ENCODE measurements around the gene ZSCAN5B. TPM values are rescaled to one million over a fixed set of nuclear protein-coding genes. Genes with fewer than 3 reads are reported as not detected.

Gene ZSCAN5B
- total and polyA plus RNA-seq, 2 of the 13 experiments (the other 11 are each of a cell fraction or from before 2014, with no cell fraction given), result not detected

GRCh38 chr19:56155124-56155687, 42.4 kb downstream of the ZSCAN5B start (continued):
- no peak for TF ChIP-seq ZSCAN30 (CRISPR knock-in tag; IDR thresholded peaks at IDR 0.05)
- TF ChIP-seq ZNF430 (CRISPR knock-in tag; IDR thresholded peaks at IDR 0.05), result no peak
- no peak for TF ChIP-seq PPARG (CRISPR knock-in tag; conservative IDR thresholded peaks at IDR 0.05)
- TF ChIP-seq PLRG1 (conservative IDR thresholded peaks at IDR 0.05), result no peak
- TF ChIP-seq ZNF207 (IDR thresholded peaks at IDR 0.05; ENCODE audit: borderline replicate concordance), result no peak
- TF ChIP-seq RBFOX2 (IDR thresholded peaks at IDR 0.05; ENCODE audit: low read depth, low read length), result no peak
- TF ChIP-seq MEIS2 (CRISPR knock-in tag; IDR thresholded peaks at IDR 0.05), result no peak
- 0 out of 2 replicates have a peak, but pooled peaks have one; percentile 20 for TF ChIP-seq ZNF788 (CRISPR knock-in tag; IDR thresholded peaks at IDR 0.05; ENCODE audit: borderline replicate concordance)
- TF ChIP-seq FOXJ3 (CRISPR knock-in tag; IDR thresholded peaks at IDR 0.05; ENCODE audit: borderline replicate concordance), result no peak
- no peak for TF ChIP-seq E2F2 (CRISPR knock-in tag; IDR thresholded peaks at IDR 0.05; ENCODE audit: borderline replicate concordance)
- TF ChIP-seq U2AF2 (IDR thresholded peaks at IDR 0.05; ENCODE audit: low read depth, low read length), result no peak
- TF ChIP-seq ZNF253 (CRISPR knock-in tag; IDR thresholded peaks at IDR 0.05; ENCODE audit: borderline replicate concordance), result no peak
- no peak for TF ChIP-seq PRDM4 (CRISPR knock-in tag; IDR thresholded peaks at IDR 0.05; ENCODE audit: borderline replicate concordance)
- no peak for TF ChIP-seq ZSCAN22 (CRISPR knock-in tag; IDR thresholded peaks at IDR 0.05)
- no peak for TF ChIP-seq ZNF639 (CRISPR knock-in tag; conservative IDR thresholded peaks at IDR 0.05)
- no peak for TF ChIP-seq IRX3 (CRISPR knock-in tag; IDR thresholded peaks at IDR 0.05; ENCODE audit: borderline replicate concordance, low read depth)
- no peak for TF ChIP-seq ATF4 (CRISPR knock-in tag; IDR thresholded peaks at IDR 0.05)
- no peak for TF ChIP-seq ZNF576 (CRISPR knock-in tag; IDR thresholded peaks at IDR 0.05)
- TF ChIP-seq ZNF709 (CRISPR knock-in tag; IDR thresholded peaks at IDR 0.05), result no peak
- TF ChIP-seq TFDP2 (CRISPR knock-in tag; IDR thresholded peaks at IDR 0.05), result no peak
- no peak for TF ChIP-seq PRMT3 (CRISPR knock-in tag; IDR thresholded peaks at IDR 0.05; ENCODE audit: borderline replicate concordance, low read depth)
- no peak for TF ChIP-seq ZNF775 (CRISPR knock-in tag; IDR thresholded peaks at IDR 0.05; ENCODE audit: borderline replicate concordance)
